GM19397 (cell line): ENCODE results near the gene ABRACL.
"Not testable (repeated sequence)": the region's sequence is repeated elsewhere in the genome, so short reads cannot be mapped to it uniquely, and the experiment has no call there.

Source experiments
- ATAC-seq: cut with Tn5 transposase; IDR thresholded peaks from one replicate; pipeline ENCODE4 v1.9.1; 2021; ENCODE audit warnings: mild to moderate bottlenecking, moderate library complexity; ENCODE audit not compliant: unreplicated experiment

ABRACL gene

GRCh38 chr6:139010674-139011073, 17.9 kb upstream of the ABRACL start:
- ATAC-seq = no peak

- ATAC-seq = no peak
These were observed 16.6 kb upstream of the ABRACL start for GRCh38 chr6:139011980-139012379.

- ATAC-seq = no peak
These were observed 15.3 kb upstream of the ABRACL start for GRCh38 chr6:139013185-139013800.

GRCh38 chr6:139014945-139015344, 13.6 kb upstream of the ABRACL start:
- ATAC-seq = no peak

- peak; percentile 76 for ATAC-seq
These were observed 12.0 kb upstream of the ABRACL start for GRCh38 chr6:139016337-139017213.

GRCh38 chr6:139017227-139017626, 11.3 kb upstream of the ABRACL start:
- ATAC-seq = no peak

- no peak for ATAC-seq
These were observed 8.8 kb upstream of the ABRACL start for GRCh38 chr6:139019722-139020121.

GRCh38 chr6:139020689-139021088, 7.9 kb upstream of the ABRACL start:
- ATAC-seq = no peak

- ATAC-seq = not testable (repeated sequence)
These were observed 3.1 kb upstream of the ABRACL start for GRCh38 chr6:139025416-139025815.

GRCh38 chr6:139027620-139028182, 844 bp upstream of the ABRACL start:
- no peak for ATAC-seq

- no peak for ATAC-seq
These were observed 309 bp upstream of the ABRACL start for GRCh38 chr6:139028215-139028657.

- ATAC-seq = peak; percentile 33
These were observed 1.1 kb downstream of the ABRACL start for GRCh38 chr6:139029470-139030227.

- ATAC-seq = peak; percentile 39
These were observed 1.9 kb downstream of the ABRACL start for GRCh38 chr6:139030228-139030963.

GRCh38 chr6:139037490-139037889, 8.9 kb downstream of the ABRACL start:
- no peak for ATAC-seq

GRCh38 chr6:139044250-139044649, 15.7 kb downstream of the ABRACL start:
- ATAC-seq = no peak

- ATAC-seq = no peak
These were observed 19.1 kb downstream of the ABRACL start for GRCh38 chr6:139047677-139048076.

- not testable (repeated sequence) for ATAC-seq
These were observed 20.4 kb downstream of the ABRACL start for GRCh38 chr6:139048912-139049311.

- ATAC-seq = not testable (repeated sequence)
These were observed 21.7 kb downstream of the ABRACL start for GRCh38 chr6:139050131-139050769.

- no peak for ATAC-seq
These were observed 22.3 kb downstream of the ABRACL start for GRCh38 chr6:139050770-139051313.
